ENCODE data around the gene AOPEP.

AOPEP gene

GRCh38 chr9:94788570-94789105 is 62.1 kb downstream of the AOPEP start:
- Histone ChIP-seq H3K9me2 (replicated peaks; ENCODE audit: insufficient read depth, low read length) (no peaks in the 10 kb centered on the region), H3K27ac (ENCODE audit: low read length) (no peak overlapping the region), H3K27me3 (replicated peaks; ENCODE audit: insufficient read depth, low read length) (no peaks in the 10 kb centered on the region), H3K4me1 (ENCODE audit: low read length) (no peaks in the 10 kb centered on the region), H3K4me2 (ENCODE audit: low read depth, low read length) (no peak overlapping the region), H3K9me3 (replicated peaks; ENCODE audit: insufficient read depth, low read length) (no peaks in the 10 kb centered on the region), H3F3A (ENCODE audit: insufficient read depth, low read length) (no peaks in the 10 kb centered on the region), H2AFZ (ENCODE audit: low read length) (no peak overlapping the region), H3K4me3 (ENCODE audit: low read length) (no peak overlapping the region), H3K36me3 (replicated peaks; ENCODE audit: insufficient read depth, low read length) (no peaks in the 10 kb centered on the region), H4K20me1 (ENCODE audit: insufficient read depth, low read length) (no peaks in the 10 kb centered on the region), H3K79me2 (ENCODE audit: low read length) (no peaks in the 10 kb centered on the region), H3K9ac (ENCODE audit: low read length) (no peak overlapping the region)
- no peak for DNase-seq
- TF ChIP-seq EZH2phosphoT487 (IDR thresholded peaks at IDR 0.05; ENCODE audit: low read length) = no peak
- TF ChIP-seq, protein P1, sequence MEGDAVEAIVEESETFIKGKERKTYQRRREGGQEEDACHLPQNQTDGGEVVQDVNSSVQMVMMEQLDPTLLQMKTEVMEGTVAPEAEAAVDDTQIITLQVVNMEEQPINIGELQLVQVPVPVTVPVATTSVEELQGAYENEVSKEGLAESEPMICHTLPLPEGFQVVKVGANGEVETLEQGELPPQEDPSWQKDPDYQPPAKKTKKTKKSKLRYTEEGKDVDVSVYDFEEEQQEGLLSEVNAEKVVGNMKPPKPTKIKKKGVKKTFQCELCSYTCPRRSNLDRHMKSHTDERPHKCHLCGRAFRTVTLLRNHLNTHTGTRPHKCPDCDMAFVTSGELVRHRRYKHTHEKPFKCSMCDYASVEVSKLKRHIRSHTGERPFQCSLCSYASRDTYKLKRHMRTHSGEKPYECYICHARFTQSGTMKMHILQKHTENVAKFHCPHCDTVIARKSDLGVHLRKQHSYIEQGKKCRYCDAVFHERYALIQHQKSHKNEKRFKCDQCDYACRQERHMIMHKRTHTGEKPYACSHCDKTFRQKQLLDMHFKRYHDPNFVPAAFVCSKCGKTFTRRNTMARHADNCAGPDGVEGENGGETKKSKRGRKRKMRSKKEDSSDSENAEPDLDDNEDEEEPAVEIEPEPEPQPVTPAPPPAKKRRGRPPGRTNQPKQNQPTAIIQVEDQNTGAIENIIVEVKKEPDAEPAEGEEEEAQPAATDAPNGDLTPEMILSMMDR (IDR thresholded peaks at IDR 0.05; ENCODE audit: low read length) = no peak
- no peak for TF ChIP-seq EZH2 (optimal IDR thresholded peaks at IDR 0.05; ENCODE audit: low read depth, low read length)

DNA sequence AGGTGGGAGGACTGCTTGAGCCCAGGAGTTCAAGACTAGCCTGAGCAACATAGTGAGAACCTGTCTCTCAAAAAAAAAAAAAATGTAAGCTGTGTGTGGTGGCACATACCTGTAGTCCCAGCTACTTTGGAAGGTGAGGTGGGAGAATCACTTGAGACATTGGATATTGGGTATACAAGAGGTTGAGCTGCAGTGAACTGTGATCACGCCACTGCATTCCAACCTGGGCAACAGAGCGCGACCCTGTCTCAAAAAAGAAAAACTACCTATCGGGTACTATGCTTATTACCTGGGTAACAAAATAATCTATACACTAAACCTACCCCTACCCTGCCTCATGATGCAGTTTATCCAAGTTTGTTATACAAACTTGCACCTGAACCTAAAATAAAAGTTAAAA is 64.9 kb downstream of the AOPEP start:
- H3K27ac ChIP-seq (ENCODE audit: low read length) = no peak overlapping the region

DNA sequence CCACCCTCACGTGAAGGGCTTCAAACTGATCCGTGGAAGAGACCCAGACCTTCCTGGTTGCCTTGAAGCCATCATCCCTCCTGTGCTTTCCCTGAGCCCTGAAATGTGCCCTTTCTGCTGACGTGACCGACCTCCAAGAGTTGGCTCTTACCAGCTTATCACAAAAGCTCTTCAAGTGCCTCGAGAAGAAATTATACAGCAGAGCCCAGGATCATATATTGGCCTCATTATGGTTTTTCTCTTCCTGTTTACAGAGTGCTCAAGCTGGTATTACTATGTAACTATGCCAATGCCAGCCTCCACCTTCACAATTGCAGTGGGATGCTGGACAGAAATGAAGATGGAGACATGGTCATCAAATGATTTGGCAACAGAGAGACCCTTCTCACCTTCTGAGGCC is 66.0 kb downstream of the AOPEP start:
- Histone ChIP-seq H3F3A (ENCODE audit: insufficient read depth, low read length) (no peaks in the 10 kb centered on the region), H3K4me2 (ENCODE audit: low read depth, low read length) (no peak overlapping the region), H3K9ac (ENCODE audit: low read length) (no peak overlapping the region), H3K9me3 (replicated peaks; ENCODE audit: insufficient read depth, low read length) (no peaks in the 10 kb centered on the region), H3K4me3 (ENCODE audit: low read length) (no peak overlapping the region), H3K79me2 (ENCODE audit: low read length) (no peaks in the 10 kb centered on the region), H3K27me3 (replicated peaks; ENCODE audit: insufficient read depth, low read length) (no peaks in the 10 kb centered on the region), H2AFZ (ENCODE audit: low read length) (no peak overlapping the region), H3K36me3 (replicated peaks; ENCODE audit: insufficient read depth, low read length) (no peaks in the 10 kb centered on the region), H3K4me1 (ENCODE audit: low read length) (no peaks in the 10 kb centered on the region), H3K9me2 (replicated peaks; ENCODE audit: insufficient read depth, low read length) (no peaks in the 10 kb centered on the region), H3K27ac (ENCODE audit: low read length) (no peak overlapping the region), H4K20me1 (ENCODE audit: insufficient read depth, low read length) (no peaks in the 10 kb centered on the region)
- DNase-seq = no peak
- TF ChIP-seq EZH2phosphoT487 (IDR thresholded peaks at IDR 0.05; ENCODE audit: low read length) = no peak
- TF ChIP-seq, protein P1 (IDR thresholded peaks at IDR 0.05; ENCODE audit: low read length) = no peak
- TF ChIP-seq EZH2 (optimal IDR thresholded peaks at IDR 0.05; ENCODE audit: low read depth, low read length) = no peak

More for the DNA sequence above, 64.9 kb downstream of the AOPEP start:
- TF ChIP-seq, protein P1 (IDR thresholded peaks at IDR 0.05; ENCODE audit: low read length) = no peak
- no peak for TF ChIP-seq EZH2phosphoT487 (IDR thresholded peaks at IDR 0.05; ENCODE audit: low read length)
- no peak for TF ChIP-seq EZH2 (optimal IDR thresholded peaks at IDR 0.05; ENCODE audit: low read depth, low read length)
- no peak overlapping the region for H3K9ac ChIP-seq (ENCODE audit: low read length)
- no peaks in the 10 kb centered on the region for H3K36me3 ChIP-seq (replicated peaks; ENCODE audit: insufficient read depth, low read length)
- H2AFZ ChIP-seq (ENCODE audit: low read length) = no peak overlapping the region
- no peak overlapping the region for H3K4me2 ChIP-seq (ENCODE audit: low read depth, low read length)
- H3K4me3 ChIP-seq (ENCODE audit: low read length) = no peak overlapping the region
- no peaks in the 10 kb centered on the region for H3K9me2 ChIP-seq (replicated peaks; ENCODE audit: insufficient read depth, low read length)
- no peaks in the 10 kb centered on the region for H3K9me3 ChIP-seq (replicated peaks; ENCODE audit: insufficient read depth, low read length)
- H3F3A ChIP-seq (ENCODE audit: insufficient read depth, low read length) = no peaks in the 10 kb centered on the region
- H4K20me1 ChIP-seq (ENCODE audit: insufficient read depth, low read length) = no peaks in the 10 kb centered on the region
- no peaks in the 10 kb centered on the region for H3K79me2 ChIP-seq (ENCODE audit: low read length)
- H3K4me1 ChIP-seq (ENCODE audit: low read length) = no peaks in the 10 kb centered on the region
- no peaks in the 10 kb centered on the region for H3K27me3 ChIP-seq (replicated peaks; ENCODE audit: insufficient read depth, low read length)
- DNase-seq = no peak

Measured in MM.1S (cell line).